AG09309 (cell line): ENCODE results near the gene SLC35B4.

ENCODE experiments used
- DNase-seq: peaks from one replicate; pipeline ENCODE4 v3.0.0-alpha.2; 2010; ENCODE audit warnings: low read depth
- H3K4me3 ChIP-seq: 2 replicates; pipeline ENCODE4 v1.5.1; 2011; ENCODE audit warnings: mild to moderate bottlenecking, low read depth, low read length, moderate library complexity; ENCODE audit not compliant: control insufficient read depth
- CTCF ChIP-seq: IDR thresholded peaks from 2 replicates; pipeline ENCODE4 v1.5.1; 2011; ENCODE audit warnings: mild to moderate bottlenecking, low read depth, low read length, inconsistent platforms; ENCODE audit not compliant: insufficient read depth, control insufficient read depth; ENCODE audit errors: missing control alignments

The SLC35B4 gene

GRCh38 chr7:134315679-134316538 is 821 bp downstream of the SLC35B4 start:
- no peak for TF ChIP-seq CTCF
- H3K4me3 ChIP-seq: peak overlapping the region; percentile 86
- DNase-seq: no peak

- no peak overlapping the region for H3K4me3 ChIP-seq
- DNase-seq: no peak
- no peak for TF ChIP-seq CTCF
Measured at GRCh38 chr7:134313543-134313942, 3.2 kb downstream of the SLC35B4 start.

- DNase-seq: no peak
- H3K4me3 ChIP-seq: no peak overlapping the region
- no peak for TF ChIP-seq CTCF
Measured at GRCh38 chr7:134312717-134313116, 4.0 kb downstream of the SLC35B4 start.

- DNase-seq: no peak
- TF ChIP-seq CTCF: no peak
- no peak overlapping the region for H3K4me3 ChIP-seq
Measured at GRCh38 chr7:134311807-134312206, 4.9 kb downstream of the SLC35B4 start.

- no peak overlapping the region for H3K4me3 ChIP-seq
- no peak for DNase-seq
- no peak for TF ChIP-seq CTCF
Measured at GRCh38 chr7:134308548-134308947, 8.2 kb downstream of the SLC35B4 start.

GRCh38 chr7:134307320-134307719 is 9.4 kb downstream of the SLC35B4 start:
- H3K4me3 ChIP-seq: no peak overlapping the region
- DNase-seq: no peak
- TF ChIP-seq CTCF: no peak
